GM13977 (cell line): ENCODE data around the gene NPSR1.

Experiments used
- DNase-seq: peaks from one replicate; pipeline ENCODE4 v3.0.0; 2012; ENCODE audit warnings: low spot score
- in situ Hi-C: fragments of 300-500 bp; cut with MboI; formaldehyde crosslinking; loops from one replicate; pipeline ENCODE4 v1.12.0; 2022; ENCODE audit warnings: low sequenced_read_pairs, low pct_unique_long_range_greater_than_20kb, mixed read lengths, inconsistent platforms; ENCODE audit not compliant: unreplicated experiment
- TF ChIP-seq, protein P1 (sequence below): IDR thresholded peaks from 2 replicates; pipeline ENCODE4 v1.5.1; 2012; ENCODE audit warnings: mild to moderate bottlenecking, control low read depth; ENCODE audit not compliant: insufficient read depth; ENCODE audit errors: extremely low read depth, missing control alignments

NPSR1 gene

GRCh38 chr7:34844406-34844805 lies 186.4 kb downstream of the NPSR1 start:
- TF ChIP-seq, protein P1, sequence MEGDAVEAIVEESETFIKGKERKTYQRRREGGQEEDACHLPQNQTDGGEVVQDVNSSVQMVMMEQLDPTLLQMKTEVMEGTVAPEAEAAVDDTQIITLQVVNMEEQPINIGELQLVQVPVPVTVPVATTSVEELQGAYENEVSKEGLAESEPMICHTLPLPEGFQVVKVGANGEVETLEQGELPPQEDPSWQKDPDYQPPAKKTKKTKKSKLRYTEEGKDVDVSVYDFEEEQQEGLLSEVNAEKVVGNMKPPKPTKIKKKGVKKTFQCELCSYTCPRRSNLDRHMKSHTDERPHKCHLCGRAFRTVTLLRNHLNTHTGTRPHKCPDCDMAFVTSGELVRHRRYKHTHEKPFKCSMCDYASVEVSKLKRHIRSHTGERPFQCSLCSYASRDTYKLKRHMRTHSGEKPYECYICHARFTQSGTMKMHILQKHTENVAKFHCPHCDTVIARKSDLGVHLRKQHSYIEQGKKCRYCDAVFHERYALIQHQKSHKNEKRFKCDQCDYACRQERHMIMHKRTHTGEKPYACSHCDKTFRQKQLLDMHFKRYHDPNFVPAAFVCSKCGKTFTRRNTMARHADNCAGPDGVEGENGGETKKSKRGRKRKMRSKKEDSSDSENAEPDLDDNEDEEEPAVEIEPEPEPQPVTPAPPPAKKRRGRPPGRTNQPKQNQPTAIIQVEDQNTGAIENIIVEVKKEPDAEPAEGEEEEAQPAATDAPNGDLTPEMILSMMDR, result no peak
- no peak for DNase-seq
- in situ Hi-C loops, result loop anchor here (25.0 kb wide), 1 partner anchor 193 kb away; the partner anchor contains the start of gene DPY19L1

DNA sequence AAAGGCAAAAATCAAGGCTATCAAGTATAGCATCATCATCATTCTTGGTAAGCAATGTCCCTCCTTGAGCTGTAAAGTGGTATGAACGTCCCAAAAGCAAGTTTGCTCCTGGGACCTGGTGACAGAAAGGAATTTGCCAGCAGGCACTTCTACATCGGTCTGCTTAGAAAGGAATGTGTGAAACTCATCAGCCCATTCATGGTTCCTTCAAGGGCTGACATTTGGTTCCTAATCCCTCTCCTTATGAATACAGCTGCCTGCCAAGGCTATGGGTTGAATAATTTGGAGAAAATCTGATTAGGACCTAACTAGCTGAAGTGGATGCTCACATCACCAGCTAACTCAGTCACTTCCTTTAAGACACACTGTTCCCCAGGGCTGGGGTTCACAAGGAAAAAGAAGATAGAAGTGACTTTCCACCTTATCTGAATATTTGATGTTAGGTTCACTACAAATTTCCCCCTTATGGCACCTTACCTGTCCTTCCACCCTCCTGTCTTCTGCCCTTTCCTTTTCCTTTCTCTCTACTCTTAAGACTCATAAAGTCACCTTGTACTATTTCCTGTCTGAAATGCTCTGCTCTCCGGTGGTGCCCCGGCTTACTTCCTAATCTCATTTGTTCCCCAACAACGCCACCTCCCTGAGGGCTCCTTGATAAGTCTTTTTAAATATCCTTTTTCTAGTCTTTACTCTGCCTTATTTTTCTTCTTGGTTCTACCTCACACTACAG lies 187.1 kb downstream of the NPSR1 start:
- in situ Hi-C loops, result loop anchor here (25.0 kb wide), 1 partner anchor 192 kb away; the partner anchor contains the start of gene DPY19L1
- TF ChIP-seq, protein P1, result no peak
- no peak for DNase-seq

- TF ChIP-seq, protein P1, result no peak
- in situ Hi-C loops, result loop anchor here (25.0 kb wide), 1 partner anchor 191 kb away; the partner anchor contains the start of gene DPY19L1
- DNase-seq, result no peak
These were observed 187.8 kb downstream of the NPSR1 start for GRCh38 chr7:34845666-34846361.

DNA sequence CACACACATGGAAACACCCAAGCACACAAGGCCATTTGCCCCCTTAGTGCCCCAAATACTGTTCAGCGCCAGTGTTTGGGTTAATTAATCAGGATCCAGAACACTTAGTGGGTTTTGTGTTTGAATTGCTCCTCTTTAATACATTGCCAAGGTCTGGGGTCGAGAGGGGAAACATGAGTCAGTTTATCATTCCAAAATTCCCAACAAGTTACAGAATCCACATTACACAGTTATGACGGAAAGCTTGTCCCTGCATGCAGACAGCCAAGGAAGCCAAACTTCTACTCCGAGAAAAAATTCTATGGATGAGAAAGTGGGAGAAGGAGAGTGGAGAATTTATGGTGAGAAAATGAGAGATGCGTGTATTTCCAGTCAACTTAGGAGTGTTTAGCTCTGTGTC lies 189.0 kb downstream of the NPSR1 start:
- in situ Hi-C loops, result loop anchor here (25.0 kb wide), 1 partner anchor 190 kb away; the partner anchor contains the start of gene DPY19L1
- DNase-seq, result no peak
- TF ChIP-seq, protein P1, result no peak

DNA sequence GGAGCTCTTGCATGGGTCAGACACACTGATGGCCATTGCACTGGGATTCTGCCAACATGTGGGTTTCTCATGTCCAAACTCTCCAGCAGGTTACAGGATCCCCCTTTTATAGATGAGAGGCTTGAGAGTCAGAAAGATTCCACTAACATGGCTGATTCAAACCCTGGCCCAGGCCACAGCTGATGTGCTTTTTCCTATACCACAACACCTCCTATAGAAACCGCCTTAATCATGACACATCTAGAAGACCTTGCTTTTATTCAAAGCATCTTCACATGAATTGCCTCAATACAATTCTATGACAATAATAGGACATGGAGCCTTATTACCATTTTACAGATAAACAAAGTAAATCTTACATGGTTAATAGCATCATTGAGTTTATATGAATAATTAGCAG lies 190.7 kb downstream of the NPSR1 start:
- in situ Hi-C loops, result loop anchor here (25.0 kb wide), 1 partner anchor 189 kb away; the partner anchor contains the start of gene DPY19L1
- no peak for DNase-seq
- TF ChIP-seq, protein P1, result no peak

- DNase-seq, result no peak
These were observed 191.3 kb downstream of the NPSR1 start for GRCh38 chr7:34849163-34849960.

More at GRCh38 chr7:34849163-34849960, 191.3 kb downstream of the NPSR1 start:
- TF ChIP-seq, protein P1, result no peak
- in situ Hi-C loops, result loop anchor here (25.0 kb wide), 1 partner anchor 188 kb away; the partner anchor contains the start of gene DPY19L1
